ENCODE data around the gene RNF182. TPM values are rescaled to one million over a fixed set of nuclear protein-coding genes. Genes with fewer than 3 reads are reported as not detected.

Gene RNF182
- total and polyA plus RNA-seq, 2 donors (not counting 1 experiment from before 2014, with no cell fraction given): 0.10 TPM; not detected in 1

DNA sequence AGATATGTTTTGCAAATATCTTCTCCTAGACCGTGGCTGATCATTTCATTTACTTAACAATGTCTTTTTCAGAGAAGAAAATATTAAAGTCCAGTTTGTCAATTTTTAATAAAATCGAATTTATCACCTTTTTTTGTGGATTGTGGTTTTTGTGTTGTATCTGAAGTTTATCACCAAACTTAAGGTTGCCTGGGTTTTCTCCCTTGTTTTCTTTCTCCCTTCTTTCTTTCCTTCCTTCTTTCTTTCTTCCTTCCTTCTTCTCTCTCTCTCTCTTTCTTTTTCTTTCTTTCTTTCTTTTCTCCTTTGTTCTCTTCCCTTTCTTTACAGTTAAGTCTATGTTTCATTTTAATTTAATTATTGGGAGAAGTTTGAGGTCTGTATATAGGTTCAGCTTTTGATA lies 68.7 kb downstream of the RNF182 start:
- ChIA-PET CTCF (no interaction called here), POLR2A (no interaction called here)
- Histone ChIP-seq H3K4me2 (replicated peaks; ENCODE audit: low read depth, low read length, poor library complexity, severe bottlenecking) (no peak overlapping the region), H4K20me1 (ENCODE audit: control insufficient read depth, insufficient read depth, low read length, poor library complexity, severe bottlenecking) (no peaks in the 10 kb centered on the region), H3K27ac (ENCODE audit: low read length in 2 of 2) (no peak overlapping the region), H3K27me3 (replicated peaks in 1 of 4; ENCODE audit: control extremely low read depth in 1 of 4, control insufficient read depth in 3 of 4, insufficient read depth in 4 of 4, low read length in 3 of 4) (peaks cover 0 to 3% (median 0%) of the 10 kb centered on the region in 4 experiments), H3K9ac (ENCODE audit: low read length) (no peak overlapping the region), H3K79me2 (ENCODE audit: control insufficient read depth, insufficient read depth, low read length) (no peaks in the 10 kb centered on the region), H3K4me3 (ENCODE audit: control extremely low read depth in 1 of 5, extremely low read depth in 1 of 5, insufficient read depth in 1 of 5, low read depth in 2 of 5, low read length in 4 of 5) (no peak overlapping the region), H3K9me3 (ENCODE audit: control extremely low read depth in 1 of 3, control insufficient read depth in 2 of 3, insufficient read depth in 1 of 3, low read length in 2 of 3) (no peaks in the 10 kb centered on the region), H3K4me1 (ENCODE audit: control insufficient read depth in 2 of 2, insufficient read depth in 2 of 2, low read length in 2 of 2) (no peaks in the 10 kb centered on the region), H3K36me3 (replicated peaks in 1 of 2; ENCODE audit: control extremely low read depth in 1 of 2, control insufficient read depth in 1 of 2, extremely low read depth in 1 of 2, insufficient read depth in 2 of 2, low read length in 1 of 2) (no peaks in the 10 kb centered on the region), H2AFZ (ENCODE audit: insufficient read depth, low read depth, low read length, poor library complexity, severe bottlenecking) (no peak overlapping the region)
- Mint-ChIP-seq H3K27ac (no peak overlapping the region), H3K27me3 (peaks cover 42% of the 10 kb centered on the region), H3K9me3 (ENCODE audit: insufficient read depth) (no peaks in the 10 kb centered on the region), H3K4me1 (no peaks in the 10 kb centered on the region), H3K4me3 (no peak overlapping the region)
- intact Hi-C loops (cut with micrococcal nuclease): no loop called here
- no CpG with 5 or more reads among the region's 2 CpGs for WGBS (ENCODE audit: insufficient coverage)
- TF ChIP-seq, protein P1, sequence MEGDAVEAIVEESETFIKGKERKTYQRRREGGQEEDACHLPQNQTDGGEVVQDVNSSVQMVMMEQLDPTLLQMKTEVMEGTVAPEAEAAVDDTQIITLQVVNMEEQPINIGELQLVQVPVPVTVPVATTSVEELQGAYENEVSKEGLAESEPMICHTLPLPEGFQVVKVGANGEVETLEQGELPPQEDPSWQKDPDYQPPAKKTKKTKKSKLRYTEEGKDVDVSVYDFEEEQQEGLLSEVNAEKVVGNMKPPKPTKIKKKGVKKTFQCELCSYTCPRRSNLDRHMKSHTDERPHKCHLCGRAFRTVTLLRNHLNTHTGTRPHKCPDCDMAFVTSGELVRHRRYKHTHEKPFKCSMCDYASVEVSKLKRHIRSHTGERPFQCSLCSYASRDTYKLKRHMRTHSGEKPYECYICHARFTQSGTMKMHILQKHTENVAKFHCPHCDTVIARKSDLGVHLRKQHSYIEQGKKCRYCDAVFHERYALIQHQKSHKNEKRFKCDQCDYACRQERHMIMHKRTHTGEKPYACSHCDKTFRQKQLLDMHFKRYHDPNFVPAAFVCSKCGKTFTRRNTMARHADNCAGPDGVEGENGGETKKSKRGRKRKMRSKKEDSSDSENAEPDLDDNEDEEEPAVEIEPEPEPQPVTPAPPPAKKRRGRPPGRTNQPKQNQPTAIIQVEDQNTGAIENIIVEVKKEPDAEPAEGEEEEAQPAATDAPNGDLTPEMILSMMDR (IDR thresholded peaks at IDR 0.05): no peak
- TF ChIP-seq EZH2 (IDR thresholded peaks at IDR 0.05; ENCODE audit: borderline replicate concordance, insufficient read depth, low read depth, low read length, poor library complexity, severe bottlenecking): no peak
- DNase-seq (no peak), ATAC-seq (ENCODE audit: low read depth) (no peak)

DNA sequence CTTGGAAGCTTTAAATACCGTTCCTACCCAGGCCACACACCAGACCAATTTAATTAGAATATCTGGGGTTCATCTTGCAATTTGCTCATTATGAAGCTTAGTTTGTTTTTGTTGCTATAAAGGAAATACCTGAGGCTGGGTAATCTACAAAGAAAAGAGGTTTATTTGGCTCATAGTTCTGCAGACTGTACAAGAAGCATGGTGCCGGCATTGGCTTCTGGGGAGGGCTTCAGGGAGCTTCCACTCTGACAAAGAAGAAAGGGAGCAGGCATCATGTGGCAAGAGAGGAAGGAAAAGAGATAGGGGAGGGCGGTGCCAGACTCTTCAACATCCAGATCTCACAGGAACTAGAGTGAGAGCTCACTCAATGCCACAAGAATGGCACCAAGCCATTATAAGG lies 73.6 kb downstream of the RNF182 start:
- Mint-ChIP-seq H3K27me3 (peaks cover 24% of the 10 kb centered on the region), H3K4me1 (no peaks in the 10 kb centered on the region), H3K9me3 (ENCODE audit: insufficient read depth) (no peaks in the 10 kb centered on the region), H3K4me3 (no peak overlapping the region), H3K27ac (no peak overlapping the region)
- intact Hi-C loops (cut with micrococcal nuclease): no loop called here
- ChIA-PET CTCF (no interaction called here), POLR2A (interaction anchor here (0.6 kb wide), 1 partner anchor 154 kb away, joined by 3 read pairs; no protein-coding TSS in a partner anchor)
- peaks cover 0 to 3% (median 0%) of the 10 kb centered on the region in 4 experiments for H3K27me3 ChIP-seq (replicated peaks in 1 of 4; ENCODE audit: control extremely low read depth in 1 of 4, control insufficient read depth in 3 of 4, insufficient read depth in 4 of 4, low read length in 3 of 4)
- peaks cover 0 to 5% (median 0%) of the 10 kb centered on the region in 3 donors for H3K9me3 ChIP-seq (ENCODE audit: control extremely low read depth in 1 of 3, control insufficient read depth in 2 of 3, insufficient read depth in 1 of 3, low read length in 2 of 3)
- no peaks in the 10 kb centered on the region for H3K36me3 ChIP-seq (replicated peaks in 1 of 2; ENCODE audit: control extremely low read depth in 1 of 2, control insufficient read depth in 1 of 2, extremely low read depth in 1 of 2, insufficient read depth in 2 of 2, low read length in 1 of 2)
- H3K27ac ChIP-seq (ENCODE audit: low read length in 2 of 2): no peak overlapping the region
- H4K20me1 ChIP-seq (ENCODE audit: control insufficient read depth, insufficient read depth, low read length, poor library complexity, severe bottlenecking): no peaks in the 10 kb centered on the region
- ATAC-seq (ENCODE audit: low read depth) (no peak), DNase-seq (no peak)
- 100% methylated on average over 1 of the region's 3 CpGs for WGBS (ENCODE audit: insufficient coverage)
- TF ChIP-seq EZH2 (IDR thresholded peaks at IDR 0.05; ENCODE audit: borderline replicate concordance, insufficient read depth, low read depth, low read length, poor library complexity, severe bottlenecking): no peak
- H2AFZ ChIP-seq (ENCODE audit: insufficient read depth, low read depth, low read length, poor library complexity, severe bottlenecking): no peak overlapping the region
- no peaks in the 10 kb centered on the region for H3K79me2 ChIP-seq (ENCODE audit: control insufficient read depth, insufficient read depth, low read length)
- H3K4me3 ChIP-seq (ENCODE audit: control extremely low read depth in 1 of 5, extremely low read depth in 1 of 5, insufficient read depth in 1 of 5, low read depth in 2 of 5, low read length in 4 of 5): no peak overlapping the region
- H3K4me2 ChIP-seq (replicated peaks; ENCODE audit: low read depth, low read length, poor library complexity, severe bottlenecking): no peak overlapping the region
- no peaks in the 10 kb centered on the region for H3K4me1 ChIP-seq (ENCODE audit: control insufficient read depth in 2 of 2, insufficient read depth in 2 of 2, low read length in 2 of 2)
- no peak overlapping the region for H3K9ac ChIP-seq (ENCODE audit: low read length)

Measured in B cell (primary cell).